Upper lobe of left lung (tissue), 4 donors: ENCODE measurements around the gene DKC1.

Experiments
- CTCF ChIP-seq, 6 experiments: fragments of 450-650 bp in 4 of 6; fragments of 200-600 bp in 2 of 6; sonication (generic) in 2 of 6; IDR thresholded peaks; one replicate each; pipeline ENCODE4 v1.5.1; 2016 to 2019; ENCODE audit warnings: antibody characterized with exemption in 6 of 6
- EP300 ChIP-seq, 4 donors: sonication (generic); formaldehyde crosslinking; IDR thresholded peaks; one replicate each; pipeline ENCODE4 v1.5.1; 2017; ENCODE audit warnings: antibody characterized with exemption in 4 of 4, control low read depth in 2 of 4
- POLR2A ChIP-seq, 4 donors: fragments of 450-650 bp; IDR thresholded peaks; one replicate each; pipeline ENCODE4 v1.5.1; 2016 to 2017; ENCODE audit warnings: antibody characterized with exemption in 4 of 4, mild to moderate bottlenecking in 2 of 4
- POLR2AphosphoS5 ChIP-seq, 2 donors: sonication (generic); formaldehyde crosslinking; IDR thresholded peaks; one replicate each; pipeline ENCODE4 v1.5.1; 2017; ENCODE audit warnings: antibody characterized with exemption in 2 of 2

DNA sequence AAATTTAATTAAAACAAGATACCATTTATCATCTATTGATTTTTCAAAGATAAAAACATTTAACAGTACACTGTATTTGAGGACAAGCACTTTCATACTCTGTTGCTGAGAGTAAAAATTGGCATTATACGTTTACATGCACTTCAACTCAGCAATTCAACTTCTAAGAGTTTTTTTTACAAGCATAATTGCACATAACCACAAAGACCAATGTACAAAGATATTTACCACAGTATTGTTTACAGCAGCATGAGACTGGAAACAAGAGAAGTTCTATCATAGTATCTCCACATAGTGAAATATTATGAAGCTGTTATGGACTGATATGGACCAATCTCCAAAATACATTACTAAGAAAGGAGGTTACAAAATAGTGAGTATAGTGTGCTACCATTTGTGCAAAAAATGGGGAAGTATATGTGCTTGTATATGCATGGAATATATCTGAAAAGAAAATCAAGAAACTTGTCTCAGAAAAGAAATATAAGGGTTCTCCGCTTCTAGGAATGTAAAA, 22.7 kb upstream of the DKC1 start:
- no peak for TF ChIP-seq CTCF (IDR thresholded peaks at IDR 0.05)
- no peak for TF ChIP-seq EP300 (IDR thresholded peaks at IDR 0.05)
- no peak for TF ChIP-seq POLR2A (IDR thresholded peaks at IDR 0.05)
- TF ChIP-seq POLR2AphosphoS5 (IDR thresholded peaks at IDR 0.05) = no peak
